GM10266 (cell line): ENCODE data around the gene SGCD.

Source experiments
- DNase-seq: peaks from one replicate; pipeline ENCODE4 v3.0.0; 2012; ENCODE audit errors: extremely low spot score
- CTCF ChIP-seq: IDR thresholded peaks from 2 replicates; pipeline ENCODE4 v1.5.1; 2012; ENCODE audit warnings: mild to moderate bottlenecking, low read depth; ENCODE audit not compliant: control insufficient read depth, insufficient read depth; ENCODE audit errors: missing control alignments

SGCD gene

DNA sequence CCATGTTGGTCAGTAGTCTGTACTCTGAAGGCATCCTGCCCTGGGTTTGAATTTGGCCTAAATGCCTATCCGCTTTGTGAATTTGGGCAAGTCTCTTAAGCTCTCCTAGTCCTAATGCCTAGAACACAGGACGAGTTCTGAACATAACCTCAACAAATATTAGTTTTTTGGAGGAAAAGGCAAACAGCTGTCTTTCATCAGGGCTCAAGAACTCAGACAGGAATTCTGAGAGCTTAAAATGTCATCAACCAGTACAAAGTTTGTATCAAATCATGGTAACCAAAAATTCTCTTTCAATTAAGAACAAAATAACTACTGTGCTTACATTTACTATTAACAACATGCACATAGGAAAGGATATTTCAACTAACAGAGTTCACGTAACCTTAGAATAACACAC lies 340.7 kb downstream of the SGCD start:
- no peak for DNase-seq
- no peak for TF ChIP-seq CTCF

- TF ChIP-seq CTCF = no peak
- DNase-seq = no peak
Observed at GRCh38 chr5:156669416-156669815, 342.5 kb downstream of the SGCD start.

- no peak for TF ChIP-seq CTCF
Observed at GRCh38 chr5:156670615-156671014, 343.7 kb downstream of the SGCD start.

DNA sequence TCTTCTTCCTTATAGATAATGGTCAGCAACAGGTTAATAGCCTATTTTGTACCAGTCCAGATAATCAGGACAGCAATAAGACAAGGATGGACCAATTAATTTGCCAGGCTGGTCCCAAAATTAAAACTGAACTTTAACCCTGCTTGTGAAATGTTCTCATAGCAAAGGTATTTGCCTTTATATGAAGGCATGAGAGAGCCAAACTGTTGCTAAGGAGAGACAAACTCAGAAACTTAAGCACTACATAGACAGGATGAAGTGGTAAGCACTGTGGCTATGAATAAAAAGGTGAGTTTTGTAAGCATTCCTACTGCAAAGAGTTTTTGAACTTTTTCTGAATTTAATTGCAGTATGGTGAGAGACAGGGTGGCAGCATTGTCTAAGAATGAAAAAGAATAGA lies 348.4 kb downstream of the SGCD start:
- DNase-seq = no peak
- TF ChIP-seq CTCF = no peak

More at GRCh38 chr5:156670615-156671014, 343.7 kb downstream of the SGCD start:
- DNase-seq = no peak

- no peak for DNase-seq
- TF ChIP-seq CTCF = no peak
Observed at GRCh38 chr5:156677963-156678362, 351.0 kb downstream of the SGCD start.

GRCh38 chr5:156678484-156678883 lies 351.5 kb downstream of the SGCD start:
- DNase-seq = no peak
- TF ChIP-seq CTCF = no peak

GRCh38 chr5:156680831-156681230 lies 353.9 kb downstream of the SGCD start:
- no peak for DNase-seq
- TF ChIP-seq CTCF = no peak

DNA sequence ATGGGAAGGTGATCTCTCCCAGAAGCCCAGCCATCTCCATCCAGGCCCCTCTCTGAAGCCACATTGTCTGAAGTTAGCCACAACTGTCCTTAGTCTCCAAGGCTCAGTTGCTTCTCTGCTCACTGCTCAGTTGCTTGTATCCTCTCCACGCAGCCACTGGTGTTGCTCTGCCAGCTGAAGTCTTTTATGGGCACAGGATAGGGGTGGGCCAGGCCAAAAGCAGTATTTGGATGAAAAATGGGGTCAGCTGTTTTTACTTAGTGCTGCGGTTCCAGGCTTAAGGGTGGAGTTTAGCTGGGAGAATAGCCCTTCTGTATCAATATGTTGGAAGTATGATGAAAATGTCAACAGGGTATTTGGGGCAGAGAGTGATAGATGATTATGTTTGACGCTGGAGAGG lies 354.3 kb downstream of the SGCD start:
- DNase-seq = no peak
- TF ChIP-seq CTCF = no peak
